IMR-90 (cell line): ENCODE measurements around the gene MPPED2. TPM values are rescaled to one million over a fixed set of nuclear protein-coding genes. Genes with fewer than 3 reads are reported as not detected.

Experiments
- ATAC-seq: fragments of 200-7000 bp; cut with Tn5 transposase; 2 replicates; pipeline ENCODE4 v1.9.1; 2020; ENCODE audit warnings: low read depth, mild to moderate bottlenecking, moderate library complexity
- BruUV-seq: library from RNA; stranded (reverse); fragments of 400-500 nt; replicated peaks from 2 replicates; lab custom pipeline; 2021; lab: Mats Ljungman, UMichigan
- CTCF ChIA-PET: fragments of 300-600 bp; formaldehyde crosslinking; extraction: SDS; loops from one replicate; lab custom pipeline; 2021; ENCODE audit warnings: antibody characterized with exemption; lab: Yijun Ruan, JAX
- POLR2A ChIA-PET: fragments of 300-600 bp; sonication (Branson Sonifier 250); formaldehyde crosslinking; loops from one replicate; lab custom pipeline; 2022; ENCODE audit warnings: antibody characterized with exemption; ENCODE audit not compliant: unreplicated experiment; lab: Charles Lee
- DNase-seq: peaks from one replicate; pipeline ENCODE4 v3.0.0; 2013
- H2AFZ ChIP-seq: replicated peaks from 2 replicates; pipeline ENCODE3; 2013; ENCODE audit warnings: low read length, mild to moderate bottlenecking; ENCODE audit not compliant: poor library complexity
- H2AK5ac ChIP-seq: 2 replicates; pipeline ENCODE4 v1.6.1; 2013; ENCODE audit warnings: low read depth, low read length, inconsistent platforms
- H2AK9ac ChIP-seq: replicated peaks from 2 replicates; pipeline ENCODE3; 2013; ENCODE audit warnings: mild to moderate bottlenecking, low read depth, low read length, moderate library complexity; ENCODE audit not compliant: poor library complexity
- H2BK120ac ChIP-seq: 2 replicates; pipeline ENCODE4 v1.6.1; 2013; ENCODE audit warnings: low read depth, low read length, inconsistent platforms
- H2BK15ac ChIP-seq: 3 replicates; pipeline ENCODE4 v1.6.1; 2013; ENCODE audit warnings: low read depth, low read length, inconsistent platforms
- H2BK20ac ChIP-seq: 2 replicates; pipeline ENCODE4 v1.6.1; 2013; ENCODE audit warnings: low read depth, mild to moderate bottlenecking, inconsistent platforms, low read length, moderate library complexity
- H2BK5ac ChIP-seq: 2 replicates; pipeline ENCODE4 v1.6.1; 2013; ENCODE audit warnings: mild to moderate bottlenecking, low read depth, low read length, inconsistent platforms; ENCODE audit not compliant: poor library complexity, severe bottlenecking
- H3K14ac ChIP-seq: replicated peaks from 2 replicates; pipeline ENCODE4 v1.6.1; 2013; ENCODE audit warnings: low read depth, low read length, inconsistent platforms
- H3K18ac ChIP-seq: 2 replicates; pipeline ENCODE4 v1.6.1; 2013; ENCODE audit warnings: low read depth, low read length, control low read depth
- H3K23ac ChIP-seq: 2 replicates; pipeline ENCODE4 v1.6.1; 2013; ENCODE audit warnings: low read depth, low read length, inconsistent platforms
- H3K27ac ChIP-seq: 2 replicates; pipeline ENCODE4 v1.5.1; 2013; ENCODE audit warnings: mild to moderate bottlenecking, control low read depth, low read length; ENCODE audit not compliant: insufficient read depth
- H3K27me3 ChIP-seq: 2 replicates; pipeline ENCODE4 v1.6.1; 2013; ENCODE audit warnings: low read length; ENCODE audit not compliant: control insufficient read depth, insufficient read depth
- H3K36me3 ChIP-seq: 2 replicates; pipeline ENCODE4 v1.6.1; 2013; ENCODE audit warnings: low read length, mixed read lengths; ENCODE audit not compliant: control insufficient read depth, insufficient read depth
- H3K4ac ChIP-seq: 2 replicates; pipeline ENCODE4 v1.6.1; 2013; ENCODE audit warnings: low read depth, low read length, inconsistent platforms
- H3K4me1 ChIP-seq: 2 replicates; pipeline ENCODE4 v1.6.1; 2013; ENCODE audit warnings: low read length, mixed read lengths; ENCODE audit not compliant: control insufficient read depth, insufficient read depth
- H3K4me2 ChIP-seq: 2 replicates; pipeline ENCODE4 v1.6.1; 2013; ENCODE audit warnings: low read depth, mild to moderate bottlenecking, control low read depth, low read length, moderate library complexity
- H3K4me3 ChIP-seq: 2 replicates; pipeline ENCODE4 v1.5.1; 2013; ENCODE audit warnings: low read depth, mild to moderate bottlenecking, control low read depth, low read length, moderate library complexity; ENCODE audit not compliant: insufficient read depth
- H3K56ac ChIP-seq: 2 replicates; pipeline ENCODE4 v1.6.1; 2013; ENCODE audit warnings: low read length, inconsistent platforms; ENCODE audit not compliant: insufficient read depth; ENCODE audit errors: extremely low read depth
- H3K79me1 ChIP-seq, 2 experiments: 2 replicates each; pipeline ENCODE4 v1.6.1; 2013; ENCODE audit warnings: low read length in 2 of 2, inconsistent platforms in 1 of 2, low read depth in 1 of 2
- H3K9ac ChIP-seq: 2 replicates; pipeline ENCODE4 v1.6.1; 2013; ENCODE audit warnings: low read depth, low read length, control low read depth
- H3K9me1 ChIP-seq: 2 replicates; pipeline ENCODE4 v1.6.1; 2013; ENCODE audit warnings: low read length, inconsistent platforms; ENCODE audit not compliant: insufficient read depth
- H3K9me3 ChIP-seq: 2 replicates; pipeline ENCODE4 v1.6.1; 2013; ENCODE audit warnings: low read length; ENCODE audit not compliant: control insufficient read depth, insufficient read depth
- H4K20me1 ChIP-seq: 2 replicates; pipeline ENCODE4 v1.6.1; 2013; ENCODE audit warnings: low read length, inconsistent platforms; ENCODE audit not compliant: insufficient read depth
- H4K5ac ChIP-seq: 2 replicates; pipeline ENCODE4 v1.6.1; 2013; ENCODE audit warnings: mild to moderate bottlenecking, low read depth, low read length, control low read depth
- H4K8ac ChIP-seq, 2 experiments: 2 replicates each; pipeline ENCODE4 v1.6.1; 2013; ENCODE audit warnings: low read depth in 2 of 2, low read length in 2 of 2, control low read depth in 1 of 2, inconsistent platforms in 1 of 2
- H4K91ac ChIP-seq: 2 replicates; pipeline ENCODE4 v1.6.1; 2013; ENCODE audit warnings: low read depth, low read length, inconsistent platforms; ENCODE audit not compliant: insufficient read depth
- BHLHE40 ChIP-seq: fragments of 150-350 bp; IDR thresholded peaks from 2 replicates; pipeline ENCODE4 v1.6.1; 2016; ENCODE audit warnings: mild to moderate bottlenecking, low read depth, low read length
- CEBPB ChIP-seq: IDR thresholded peaks from 2 replicates; pipeline ENCODE4 v1.6.1; 2012; ENCODE audit warnings: low read depth, low read length, improper control_type of control experiment
- CHD1 ChIP-seq: IDR thresholded peaks from 2 replicates; pipeline ENCODE4 v1.6.1; 2012; ENCODE audit warnings: low read depth, low read length, improper control_type of control experiment
- CTCF ChIP-seq: conservative IDR thresholded peaks from 2 replicates; pipeline ENCODE4 v1.5.1; 2012; ENCODE audit warnings: mild to moderate bottlenecking, low read depth, low read length, improper control_type of control experiment
- FOS ChIP-seq: fragments of 150-350 bp; IDR thresholded peaks from 2 replicates; pipeline ENCODE4 v1.6.1; 2016; ENCODE audit warnings: low read depth, low read length
- MAZ ChIP-seq: IDR thresholded peaks from 2 replicates; pipeline ENCODE4 v1.6.1; 2012; ENCODE audit warnings: low read depth, mild to moderate bottlenecking, low read length, improper control_type of control experiment, moderate library complexity, borderline replicate concordance
- MXI1 ChIP-seq: IDR thresholded peaks from 2 replicates; pipeline ENCODE4 v1.6.1; 2012; ENCODE audit warnings: low read depth, mild to moderate bottlenecking, low read length, moderate library complexity, borderline replicate concordance
- NFE2L2 ChIP-seq: fragments of 150-350 bp; IDR thresholded peaks from 2 replicates; pipeline ENCODE4 v1.6.1; 2016; ENCODE audit warnings: low read depth, mild to moderate bottlenecking, low read length
- POLR2A ChIP-seq: IDR thresholded peaks from 2 replicates; pipeline ENCODE4 v1.6.1; 2012; ENCODE audit warnings: mild to moderate bottlenecking, low read depth, low read length
- RCOR1 ChIP-seq: IDR thresholded peaks from 2 replicates; pipeline ENCODE4 v1.6.1; 2012; ENCODE audit warnings: mild to moderate bottlenecking, low read length, improper control_type of control experiment; ENCODE audit not compliant: insufficient replicate concordance
- RFX5 ChIP-seq: IDR thresholded peaks from 2 replicates; pipeline ENCODE4 v1.8.0; 2012; ENCODE audit warnings: low read depth, mild to moderate bottlenecking, low read length, moderate library complexity
- USF2 ChIP-seq: fragments of 150-350 bp; IDR thresholded peaks from 2 replicates; pipeline ENCODE4 v1.6.1; 2017; ENCODE audit warnings: mild to moderate bottlenecking, antibody characterized with exemption, low read length, low read depth
- WGBS, 2 experiments: methylation state at CpG; one replicate each; pipeline versions ENCODE4 v1.1.5 to v1.1.7; 2013; ENCODE audit warnings: missing lambda C conversion rate in 2 of 2; ENCODE audit not compliant: insufficient read length in 1 of 2; ENCODE audit errors: extremely low coverage in 2 of 2; 5-methylcytosine and 5-hydroxymethylcytosine counted together
- dilution Hi-C: fragments of 300-500 bp; cut with HindIII; formaldehyde crosslinking; loops from one replicate; pipeline ENCODE4 v1.14.3; 2018; ENCODE audit warnings: low sequenced_read_pairs; ENCODE audit not compliant: unreplicated experiment
- in situ Hi-C: fragments of 300-500 bp; cut with MboI; formaldehyde crosslinking; loops from 3 replicates; pipeline ENCODE4 v1.14.3; 2019; ENCODE audit warnings: low sequenced_read_pairs, inconsistent platforms, mixed read lengths
- intact Hi-C: fragments of 100-400 bp; cut with micrococcal nuclease; formaldehyde crosslinking; loops from 2 replicates; pipeline ENCODE4 v1.10.0; 2022
- polyA plus RNA-seq, 3 experiments: library from polyadenylated mRNA; depleted of rRNA; stranded (reverse); fragments of >200 nt; gene quantifications; 2 replicates each; pipeline ENCODE4 v1.2.3, GENCODE V29; 2012; ENCODE audit warnings: low replicate concordance in 1 of 3
- total RNA-seq: library from RNA; depleted of rRNA; stranded (reverse); fragments of >200 nt; gene quantifications from 2 replicates; pipeline ENCODE4 v1.2.3, GENCODE V29; 2012

Gene MPPED2
- total and polyA plus RNA-seq, 2 of the 4 experiments (the other 2 are of a cell fraction) = 0.10 TPM; not detected in 1

GRCh38 chr11:30501744-30502143 lies 84.4 kb downstream of the MPPED2 start:
- H2BK15ac ChIP-seq = no peak overlapping the region
- no peaks in the 10 kb centered on the region for H3K9me1 ChIP-seq
- H3K4me3 ChIP-seq = no peak overlapping the region
- dilution Hi-C loops = no loop called here
- H2AFZ ChIP-seq = no peak overlapping the region
- no peak for TF ChIP-seq POLR2A
- TF ChIP-seq NFE2L2 = no peak
- no peak for TF ChIP-seq MAZ
- TF ChIP-seq USF2 = no peak
- TF ChIP-seq RFX5 = no peak
- TF ChIP-seq CHD1 = no peak
- TF ChIP-seq MXI1 = no peak
- no peak for TF ChIP-seq BHLHE40
- no peak for TF ChIP-seq CEBPB
- TF ChIP-seq RCOR1 = no peak
- no peak for TF ChIP-seq CTCF
- TF ChIP-seq FOS = no peak
- H2AK9ac ChIP-seq = no peak overlapping the region
- H3K9me3 ChIP-seq = no peaks in the 10 kb centered on the region
- H4K8ac ChIP-seq = no peak overlapping the region
- H3K79me1 ChIP-seq = no peaks in the 10 kb centered on the region
- H3K36me3 ChIP-seq = no peaks in the 10 kb centered on the region
- no peak overlapping the region for H2BK5ac ChIP-seq
- no CpG with 5 or more reads among the region's 2 CpGs for WGBS, 2 experiments
- no peak overlapping the region for H2BK20ac ChIP-seq
- no peak for DNase-seq
- H4K5ac ChIP-seq = no peak overlapping the region
- no peak overlapping the region for H3K4me2 ChIP-seq
- H3K9ac ChIP-seq = no peak overlapping the region
- intact Hi-C loops = no loop called here
- H3K23ac ChIP-seq = no peak overlapping the region
- BruUV-seq = no TSS peak
- H3K14ac ChIP-seq = no peak overlapping the region
- POLR2A ChIA-PET = no interaction called here
- no peaks in the 10 kb centered on the region for H3K4me1 ChIP-seq
- no peak overlapping the region for H4K91ac ChIP-seq
- no peak overlapping the region for H3K27ac ChIP-seq
- H3K27me3 ChIP-seq = no peaks in the 10 kb centered on the region
- no peak for ATAC-seq
- no peak overlapping the region for H3K56ac ChIP-seq
- H4K20me1 ChIP-seq = no peaks in the 10 kb centered on the region
- in situ Hi-C loops = no loop called here
- H3K4ac ChIP-seq = no peak overlapping the region
- H2BK120ac ChIP-seq = no peak overlapping the region
- no peak overlapping the region for H3K18ac ChIP-seq
- CTCF ChIA-PET = interaction anchor here (0.5 kb wide), 1 partner anchor 412 kb away, joined by 6 read pairs; no protein-coding TSS in a partner anchor
- H2AK5ac ChIP-seq = no peak overlapping the region
